Measurements from ENCODE around the gene ELK3.
"Not testable (repeated sequence)": the region's sequence is repeated elsewhere in the genome, so short reads cannot be mapped to it uniquely, and the experiment has no call there.

ELK3 gene

DNA sequence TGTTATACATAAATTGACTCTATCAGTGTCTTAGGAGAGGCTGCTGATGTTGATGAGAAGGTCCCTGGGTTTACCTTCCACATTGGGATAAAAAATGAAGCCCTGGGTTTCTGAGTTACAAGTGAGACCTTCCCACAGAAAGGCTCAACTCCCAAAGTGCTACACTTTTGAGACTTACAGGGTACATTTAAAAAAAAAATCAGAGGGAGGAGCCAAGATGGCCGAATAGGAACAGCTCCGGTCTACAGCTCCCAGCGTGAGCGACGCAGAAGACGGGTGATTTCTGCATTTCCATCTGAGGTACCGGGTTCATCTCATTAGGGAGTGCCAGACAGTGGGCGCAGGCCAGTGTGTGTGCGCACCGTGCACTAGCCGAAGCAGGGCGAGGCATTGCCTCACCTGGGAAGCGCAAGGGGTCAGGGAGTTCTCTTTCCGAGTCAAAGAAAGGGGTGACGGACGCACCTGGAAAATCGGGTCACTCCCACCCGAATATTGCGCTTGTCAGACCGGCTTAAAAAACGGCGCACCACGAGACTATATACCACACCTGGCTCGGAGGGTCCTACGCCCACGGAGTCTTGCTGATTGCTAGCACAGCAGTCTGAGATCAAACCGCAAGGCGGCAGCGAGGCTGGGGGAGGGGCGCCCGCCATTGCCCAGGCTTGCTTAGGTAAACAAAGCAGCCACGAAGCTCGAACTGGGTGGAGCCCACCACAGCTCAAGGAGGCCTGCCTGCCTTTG lies 121.7 kb downstream of the ELK3 start:
- not testable (repeated sequence) for DNase-seq

DNA sequence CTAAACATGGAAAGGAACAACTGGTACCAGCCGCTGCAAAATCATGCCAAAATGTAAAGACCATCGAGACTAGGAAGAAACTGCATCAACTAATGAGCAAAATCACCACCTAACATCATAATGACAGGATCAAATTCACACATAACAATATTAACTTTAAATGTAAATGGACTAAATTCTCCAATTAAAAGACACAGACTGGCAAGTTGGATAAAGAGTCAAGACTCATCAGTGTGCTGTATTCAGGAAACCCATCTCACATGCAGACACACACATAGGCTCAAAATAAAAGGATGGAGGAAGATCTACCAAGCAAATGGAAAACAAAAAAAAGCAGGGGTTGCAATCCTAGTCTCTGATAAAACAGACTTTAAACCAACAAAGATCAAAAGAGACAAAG lies 123.6 kb downstream of the ELK3 start:
- not testable (repeated sequence) for DNase-seq

All from hippocampal formation (tissue), 2 donors.